Ectodermal cell (in vitro differentiated cells): ENCODE measurements around the gene SRGAP2B.
"Not testable (repeated sequence)": the region's sequence is repeated elsewhere in the genome, so short reads cannot be mapped to it uniquely, and the experiment has no call there.

Source experiments
- H3K27ac ChIP-seq: 2 replicates; pipeline ENCODE4 v1.7.0; 2013; ENCODE audit warnings: mild to moderate bottlenecking, low read depth, low read length; ENCODE audit not compliant: insufficient read depth, poor library complexity, severe bottlenecking
- H3K27me3 ChIP-seq: 2 replicates; pipeline ENCODE4 v1.7.0; 2013; ENCODE audit warnings: mild to moderate bottlenecking, low read length; ENCODE audit not compliant: insufficient read depth, control insufficient read depth, poor library complexity, severe bottlenecking
- H3K36me3 ChIP-seq: one replicate; pipeline ENCODE4 v1.7.0; 2013; ENCODE audit warnings: low read length; ENCODE audit not compliant: control insufficient read depth, insufficient read depth
- H3K4me1 ChIP-seq: one replicate; pipeline ENCODE4 v1.7.0; 2013; ENCODE audit warnings: low read length; ENCODE audit not compliant: control insufficient read depth, insufficient read depth
- H3K4me3 ChIP-seq: 2 replicates; pipeline ENCODE4 v1.7.0; 2013; ENCODE audit warnings: low read depth, low read length, control low read depth; ENCODE audit not compliant: insufficient read depth
- H3K9me3 ChIP-seq: 2 replicates; pipeline ENCODE4 v1.7.0; 2013; ENCODE audit warnings: mild to moderate bottlenecking, low read length, moderate library complexity; ENCODE audit not compliant: control insufficient read depth
- WGBS, 2 experiments: methylation state at CpG; one replicate each; pipeline ENCODE4 v1.1.7; 2013; ENCODE audit warnings: missing lambda C conversion rate in 2 of 2; 5-methylcytosine and 5-hydroxymethylcytosine counted together

The SRGAP2B gene

GRCh38 chr1:144971936-144972335, 123.2 kb downstream of the SRGAP2B start:
- not testable (repeated sequence) for H3K27me3 ChIP-seq, H3K4me3 ChIP-seq, H3K27ac ChIP-seq, H3K9me3 ChIP-seq, H3K4me1 ChIP-seq, H3K36me3 ChIP-seq
- no CpG with 5 or more reads among the region's 3 CpGs for WGBS, 2 experiments

GRCh38 chr1:144966488-144966887, 128.6 kb downstream of the SRGAP2B start:
- not testable (repeated sequence) for H3K27me3 ChIP-seq, H3K4me3 ChIP-seq, H3K9me3 ChIP-seq, H3K27ac ChIP-seq, H3K4me1 ChIP-seq, H3K36me3 ChIP-seq
- WGBS, 2 experiments = 81 to 98% methylated on average over 2 of the region's 3 CpGs

DNA sequence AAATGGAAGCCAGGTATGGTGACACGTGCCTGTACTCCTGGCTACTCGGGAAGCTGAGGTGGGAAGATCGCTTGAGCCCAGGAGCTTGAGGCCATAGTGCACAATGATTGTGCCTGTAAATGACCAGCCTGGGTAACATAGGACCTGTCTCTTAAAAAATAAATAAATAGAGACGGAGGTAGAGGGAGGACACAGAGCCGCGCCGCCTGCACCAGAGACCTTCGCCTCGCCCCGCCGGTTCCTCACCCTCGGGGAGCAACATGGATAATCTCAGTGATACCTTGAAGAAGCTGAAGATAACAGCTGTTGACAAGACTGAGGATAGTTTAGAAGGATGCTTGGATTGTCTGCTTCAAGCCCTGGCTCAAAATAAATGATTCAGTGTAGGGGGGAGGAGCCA, 130.4 kb downstream of the SRGAP2B start:
- H3K4me1 ChIP-seq, H3K9me3 ChIP-seq, H3K36me3 ChIP-seq, H3K27ac ChIP-seq, H3K4me3 ChIP-seq, H3K27me3 ChIP-seq: not testable (repeated sequence)
- 83 to 90% methylated on average over 2 to 3 of the region's 12 CpGs for WGBS, 2 experiments

DNA sequence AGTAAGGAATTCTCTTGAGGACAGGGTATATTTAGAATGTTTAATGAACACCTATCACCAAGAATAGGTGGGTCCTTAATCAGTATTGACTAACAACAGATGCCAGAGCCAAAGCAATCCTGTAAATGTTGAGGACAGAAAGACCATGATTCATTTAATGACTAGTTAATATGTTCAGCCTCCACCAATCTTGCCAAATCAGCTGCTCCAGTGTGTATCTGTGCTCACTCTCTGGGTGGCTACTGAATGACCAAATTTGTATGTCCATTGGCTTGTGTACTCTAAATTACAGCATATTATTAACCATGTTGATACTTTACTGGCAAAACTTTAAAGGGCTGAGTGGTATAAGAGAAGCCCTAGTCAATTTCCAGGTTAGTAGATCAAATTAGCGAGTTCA, 130.9 kb downstream of the SRGAP2B start:
- H3K9me3 ChIP-seq, H3K36me3 ChIP-seq, H3K27ac ChIP-seq, H3K27me3 ChIP-seq, H3K4me1 ChIP-seq, H3K4me3 ChIP-seq: not testable (repeated sequence)
- WGBS, 2 experiments = no CpG with 5 or more reads among the region's 1 CpG

DNA sequence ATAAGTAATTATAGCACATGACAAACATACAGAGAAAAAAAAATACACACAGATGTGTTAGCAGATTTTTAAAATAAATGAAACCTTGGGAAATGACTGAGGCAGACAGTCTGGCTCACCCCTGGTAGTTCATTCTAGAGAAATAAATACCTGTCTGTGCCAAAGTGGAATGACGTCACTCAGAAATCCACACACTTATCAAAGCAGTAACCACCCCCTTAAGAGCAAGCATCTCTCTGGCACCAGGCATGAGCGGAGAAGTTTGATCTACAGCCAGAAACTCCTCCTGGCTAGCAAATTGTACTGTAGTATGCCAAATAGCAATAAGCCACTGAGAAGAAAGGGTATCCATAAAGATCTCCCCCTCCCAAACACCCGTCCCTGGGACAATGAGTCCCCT, 131.6 kb downstream of the SRGAP2B start:
- H3K27me3 ChIP-seq, H3K27ac ChIP-seq, H3K9me3 ChIP-seq, H3K4me1 ChIP-seq, H3K4me3 ChIP-seq, H3K36me3 ChIP-seq: not testable (repeated sequence)
- WGBS, 2 experiments = 92 to 95% methylated on average over 1 of the region's 3 CpGs

DNA sequence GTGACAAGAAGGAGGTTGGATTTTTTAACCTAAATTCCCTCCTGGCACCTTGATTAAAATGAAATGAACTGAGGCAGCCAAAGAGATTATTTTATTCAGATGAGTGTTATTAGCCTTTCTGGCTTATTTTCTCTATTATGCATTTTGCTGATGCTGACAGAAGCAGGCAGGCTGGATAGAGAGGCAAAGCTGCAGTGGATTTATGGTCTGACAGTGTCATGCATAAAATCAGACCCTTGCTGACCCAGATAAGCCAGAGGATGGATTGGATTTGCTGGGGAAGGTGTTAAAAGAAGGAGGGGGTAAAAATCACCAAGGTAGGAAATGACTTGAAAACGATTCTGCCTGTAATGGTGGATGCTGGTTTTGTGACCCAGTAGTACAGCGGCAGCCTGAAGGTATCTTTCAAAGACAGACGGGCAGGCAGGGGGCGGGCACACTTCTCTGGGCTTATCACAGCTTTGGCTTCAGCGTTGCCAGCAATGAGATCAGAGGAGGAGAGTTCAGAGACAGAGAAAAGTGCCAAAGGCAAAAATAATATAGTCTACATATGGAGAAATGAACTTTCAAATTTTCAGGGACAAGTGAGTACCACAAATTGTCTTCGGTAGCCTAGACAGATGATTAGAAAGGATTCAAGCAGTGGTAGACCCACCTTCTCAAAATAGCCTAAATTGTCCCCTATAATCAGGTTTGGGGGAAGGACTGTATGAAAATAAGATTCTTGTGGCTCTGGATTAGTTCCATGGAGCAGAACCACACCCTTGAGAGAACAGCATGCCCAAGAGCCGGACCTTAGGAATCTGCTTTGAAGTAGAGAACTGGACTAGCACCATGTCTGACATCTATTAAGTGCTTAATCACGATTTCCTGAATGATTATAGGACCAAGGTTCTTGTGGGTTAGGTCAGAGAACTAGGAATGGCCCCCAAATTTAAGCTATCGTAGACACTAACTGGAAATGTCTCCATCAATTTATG, 133.2 kb downstream of the SRGAP2B start:
- not testable (repeated sequence) for H3K4me3 ChIP-seq, H3K4me1 ChIP-seq, H3K9me3 ChIP-seq, H3K36me3 ChIP-seq, H3K27ac ChIP-seq, H3K27me3 ChIP-seq
- no CpG with 5 or more reads among the region's 9 CpGs for WGBS, 2 experiments

DNA sequence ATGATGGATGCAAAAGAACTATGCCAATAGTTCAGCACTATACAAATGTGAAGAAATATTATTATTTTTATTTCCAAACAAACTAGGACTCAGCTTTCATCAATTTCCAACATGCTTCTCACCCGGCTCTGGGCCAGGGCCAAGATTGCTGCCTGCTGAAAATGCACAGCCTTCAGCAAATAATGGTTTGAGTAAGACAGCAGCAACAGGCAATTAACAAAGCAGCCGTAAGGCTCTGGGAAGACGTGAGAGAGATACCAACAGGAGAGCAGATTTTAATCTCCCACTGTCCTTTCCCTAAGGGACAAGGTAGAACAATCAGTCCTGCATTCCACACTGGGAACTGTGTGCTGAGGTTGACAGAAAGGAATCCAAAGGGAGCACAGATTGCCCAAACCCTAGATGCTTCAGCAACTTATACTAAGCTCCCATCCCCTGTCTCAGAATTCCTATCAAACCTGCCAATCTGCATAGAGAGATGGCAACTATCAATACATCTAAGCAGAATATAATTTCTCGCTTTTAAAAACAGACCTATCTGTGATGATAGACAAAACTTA, 134.1 kb downstream of the SRGAP2B start:
- WGBS, 2 experiments = no CpG with 5 or more reads among the region's 4 CpGs
- H3K27ac ChIP-seq, H3K36me3 ChIP-seq, H3K9me3 ChIP-seq, H3K4me3 ChIP-seq, H3K27me3 ChIP-seq, H3K4me1 ChIP-seq: not testable (repeated sequence)

DNA sequence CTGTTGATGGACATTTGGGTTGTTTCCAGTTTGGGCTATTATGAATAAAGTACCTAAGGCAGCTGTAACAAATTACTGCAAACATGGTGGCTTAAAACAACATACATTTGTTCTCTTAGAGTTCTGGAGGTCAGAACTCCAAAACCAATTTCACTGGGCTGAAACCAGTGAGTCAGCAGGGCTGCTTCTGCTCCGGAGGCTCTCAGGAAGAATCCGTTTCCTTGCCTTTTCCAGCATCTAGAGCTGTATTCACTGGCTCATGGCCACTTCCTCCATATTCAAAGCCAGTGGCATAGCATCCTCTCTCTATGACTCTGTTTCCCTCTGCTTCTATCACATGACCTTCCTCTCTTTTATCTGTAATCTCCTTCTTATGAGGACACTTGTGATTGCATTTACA, 146.7 kb downstream of the SRGAP2B start:
- no CpG with 5 or more reads among the region's 2 CpGs for WGBS, 2 experiments
- not testable (repeated sequence) for H3K9me3 ChIP-seq, H3K27me3 ChIP-seq, H3K4me1 ChIP-seq, H3K4me3 ChIP-seq, H3K27ac ChIP-seq, H3K36me3 ChIP-seq

DNA sequence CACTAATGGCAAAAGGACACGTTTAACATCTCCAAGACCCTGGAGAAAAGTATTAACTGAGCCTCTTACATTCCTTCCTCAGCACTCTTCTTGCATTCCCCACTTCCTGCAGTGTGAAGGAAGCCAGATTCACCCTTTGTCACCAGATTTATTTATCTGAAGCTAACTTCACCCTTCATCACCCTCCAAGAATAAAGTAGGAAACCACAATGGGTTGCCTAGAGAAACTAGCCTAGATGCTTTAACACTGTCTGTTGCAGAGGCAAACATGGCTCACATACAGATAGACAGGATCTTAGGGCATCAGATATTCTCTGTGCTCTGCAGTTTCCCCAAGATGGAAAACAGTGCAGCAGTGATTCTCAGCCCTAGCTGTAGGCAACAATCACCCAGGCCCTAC, 147.6 kb downstream of the SRGAP2B start:
- H3K27ac ChIP-seq, H3K9me3 ChIP-seq, H3K4me1 ChIP-seq, H3K4me3 ChIP-seq, H3K27me3 ChIP-seq, H3K36me3 ChIP-seq: not testable (repeated sequence)
- WGBS, 2 experiments = 40 to 54% methylated on average over 1 of the region's 1 CpG

DNA sequence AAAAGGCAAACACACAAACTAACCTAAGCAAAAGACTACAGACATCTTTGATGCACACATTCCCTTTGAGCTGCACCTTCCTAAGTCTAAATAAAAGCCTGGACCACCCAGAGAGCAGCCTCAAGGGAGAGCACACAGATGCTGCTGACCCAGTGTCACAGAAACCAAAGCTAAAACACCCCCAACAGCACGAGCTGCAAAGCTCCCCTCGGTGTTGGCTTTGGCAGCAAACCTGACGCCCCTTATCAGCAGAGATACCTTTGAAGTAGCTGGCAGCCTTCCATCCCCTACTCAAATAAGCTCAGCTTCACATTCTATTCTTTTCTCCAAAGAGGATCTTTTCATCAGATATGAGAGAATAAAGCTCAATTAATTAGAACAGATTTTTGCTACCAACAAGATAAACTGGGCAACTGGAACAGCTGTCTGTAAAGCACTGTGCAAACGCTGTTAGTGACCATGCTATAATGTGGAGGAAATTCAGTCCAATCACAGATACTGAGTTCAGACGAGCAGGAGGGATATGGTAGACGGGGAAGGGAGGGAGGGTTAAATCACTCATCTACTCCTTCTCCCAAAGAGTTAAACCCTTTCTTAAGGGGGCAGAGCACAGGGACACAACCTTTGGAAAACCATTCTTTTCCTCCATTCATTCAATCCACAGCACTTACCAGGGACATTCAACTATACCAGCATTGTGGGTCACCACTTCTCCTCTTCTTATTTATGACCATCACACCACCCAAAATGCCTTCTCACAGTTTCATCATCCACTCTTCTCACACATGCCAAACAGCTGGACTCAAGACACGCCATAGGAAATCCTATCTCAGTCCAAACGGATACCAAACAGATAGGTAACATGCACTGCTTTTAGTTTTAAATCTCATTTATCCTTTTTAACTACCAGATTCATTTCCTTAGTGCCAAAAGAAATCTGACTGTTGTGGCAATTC, 148.3 kb downstream of the SRGAP2B start:
- no CpG with 5 or more reads among the region's 8 CpGs for WGBS, 2 experiments
- not testable (repeated sequence) for H3K27me3 ChIP-seq, H3K9me3 ChIP-seq, H3K4me1 ChIP-seq, H3K27ac ChIP-seq, H3K36me3 ChIP-seq, H3K4me3 ChIP-seq
